GM18526 (cell line): ENCODE results near the gene TNFRSF8.
A peak's percentile ranks its signal among the peaks of the same experiment; 100 is the strongest.

Source experiments
- POLR2A ChIP-seq: IDR thresholded peaks from 3 replicates; pipeline ENCODE4 v1.6.1; 2011; ENCODE audit not compliant: insufficient read length; ENCODE audit errors: extremely low read depth

Gene TNFRSF8

DNA sequence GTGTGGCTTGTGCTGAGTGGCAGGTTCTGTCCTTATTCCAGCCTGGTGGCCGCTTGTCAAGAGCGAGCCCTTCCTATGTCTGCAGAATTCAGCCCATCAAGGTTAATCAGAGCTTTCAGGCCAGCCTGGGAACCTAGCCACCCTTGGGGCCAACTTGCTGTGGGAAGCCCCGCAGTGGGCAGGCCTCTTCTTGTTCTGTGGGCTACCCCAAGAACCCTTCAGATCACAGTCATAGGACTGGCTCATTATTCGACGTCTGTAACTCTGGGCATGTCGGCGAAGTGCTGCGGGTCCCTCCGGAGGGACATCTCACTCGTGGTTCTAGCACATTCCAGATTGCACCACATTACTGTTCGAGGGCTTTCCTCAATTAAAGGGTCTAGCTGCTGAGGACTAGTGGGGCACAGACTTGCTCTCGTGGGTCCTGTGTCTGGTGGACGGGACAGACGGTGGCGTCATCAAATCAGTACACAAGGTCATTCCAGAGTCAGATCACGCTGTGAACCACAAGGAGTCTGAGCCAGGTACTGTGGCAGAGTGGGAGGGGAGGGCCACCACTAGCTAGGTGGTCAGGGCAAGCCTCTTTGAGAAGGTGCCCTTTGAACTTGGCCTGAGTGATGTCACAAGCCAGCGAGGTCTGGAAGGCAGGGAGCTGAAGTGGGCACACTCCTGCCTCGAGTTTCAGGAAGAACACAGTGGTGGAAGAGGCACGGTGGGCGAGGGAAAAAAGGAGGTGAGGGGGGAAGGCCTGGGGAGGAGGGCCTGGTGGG, 83.4 kb downstream of the TNFRSF8 start:
- no peak for TF ChIP-seq POLR2A

DNA sequence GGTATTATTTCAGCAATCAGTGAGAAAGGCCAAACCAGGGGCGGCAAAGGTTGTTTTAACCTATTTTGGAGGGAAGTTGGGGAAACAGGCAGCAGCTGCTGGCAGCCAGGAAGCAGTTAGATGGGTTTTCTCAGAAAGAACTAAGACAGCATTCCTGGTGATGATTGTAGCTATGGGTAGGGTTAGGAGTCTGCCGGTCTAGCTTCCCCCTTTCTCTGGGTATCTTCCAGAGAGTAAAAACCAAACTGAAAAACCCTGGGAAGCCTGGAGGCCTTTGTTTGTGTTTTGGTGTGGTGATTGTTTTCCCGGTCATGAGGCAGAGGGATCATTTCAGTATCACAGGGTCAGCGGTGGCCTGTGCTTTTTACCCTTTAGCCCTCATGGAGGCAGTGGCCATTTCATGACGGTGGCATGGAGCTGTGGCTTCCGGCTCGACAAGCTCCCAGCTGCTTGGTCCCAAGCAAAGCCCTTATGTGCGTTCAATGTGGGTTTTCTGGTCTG, 84.1 kb downstream of the TNFRSF8 start:
- TF ChIP-seq POLR2A, result no peak

- no peak for TF ChIP-seq POLR2A
Measured at GRCh38 chr1:12148160-12148957, 85.3 kb downstream of the TNFRSF8 start.

DNA sequence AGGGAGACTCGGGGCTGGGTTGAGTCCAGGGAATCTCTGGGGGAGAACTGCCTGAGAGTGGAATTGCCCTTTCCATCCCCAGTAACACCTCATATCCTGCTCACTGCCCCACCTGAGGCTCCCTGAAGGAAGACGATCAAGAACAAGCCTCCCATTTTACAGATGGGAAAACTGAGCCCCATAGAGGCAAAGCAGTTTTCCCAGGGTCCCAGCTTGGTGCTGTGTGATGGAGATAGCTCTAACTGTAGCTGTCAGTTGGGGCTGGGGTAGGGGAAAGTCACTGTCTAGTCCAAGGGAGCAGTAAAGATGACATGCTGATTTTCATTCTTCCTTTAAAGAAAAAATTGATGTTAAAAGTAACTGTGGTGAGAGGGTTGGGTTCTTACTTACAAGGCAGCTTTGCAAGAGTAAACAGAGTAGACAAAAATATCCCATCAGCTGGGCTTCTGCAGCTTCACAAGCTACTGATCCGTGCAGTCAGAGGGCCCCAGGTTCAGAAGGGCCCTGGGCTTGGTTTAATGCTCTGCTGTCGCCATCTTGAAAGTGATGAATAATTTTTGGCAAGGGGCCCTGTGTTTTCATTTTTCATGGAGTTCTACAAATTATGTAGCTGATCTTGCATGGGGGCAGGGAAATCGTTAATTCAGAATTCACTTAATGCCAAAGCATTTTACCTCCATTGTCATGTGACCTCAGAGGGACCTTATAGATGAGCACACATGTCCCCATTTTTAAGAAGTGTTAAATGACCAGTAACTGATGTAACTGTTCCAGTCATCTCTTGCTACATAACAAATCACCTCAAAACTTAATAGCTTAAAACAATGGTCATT, 86.1 kb downstream of the TNFRSF8 start:
- TF ChIP-seq POLR2A, result no peak

GRCh38 chr1:12149791-12150175, 86.7 kb downstream of the TNFRSF8 start:
- no peak for TF ChIP-seq POLR2A

DNA sequence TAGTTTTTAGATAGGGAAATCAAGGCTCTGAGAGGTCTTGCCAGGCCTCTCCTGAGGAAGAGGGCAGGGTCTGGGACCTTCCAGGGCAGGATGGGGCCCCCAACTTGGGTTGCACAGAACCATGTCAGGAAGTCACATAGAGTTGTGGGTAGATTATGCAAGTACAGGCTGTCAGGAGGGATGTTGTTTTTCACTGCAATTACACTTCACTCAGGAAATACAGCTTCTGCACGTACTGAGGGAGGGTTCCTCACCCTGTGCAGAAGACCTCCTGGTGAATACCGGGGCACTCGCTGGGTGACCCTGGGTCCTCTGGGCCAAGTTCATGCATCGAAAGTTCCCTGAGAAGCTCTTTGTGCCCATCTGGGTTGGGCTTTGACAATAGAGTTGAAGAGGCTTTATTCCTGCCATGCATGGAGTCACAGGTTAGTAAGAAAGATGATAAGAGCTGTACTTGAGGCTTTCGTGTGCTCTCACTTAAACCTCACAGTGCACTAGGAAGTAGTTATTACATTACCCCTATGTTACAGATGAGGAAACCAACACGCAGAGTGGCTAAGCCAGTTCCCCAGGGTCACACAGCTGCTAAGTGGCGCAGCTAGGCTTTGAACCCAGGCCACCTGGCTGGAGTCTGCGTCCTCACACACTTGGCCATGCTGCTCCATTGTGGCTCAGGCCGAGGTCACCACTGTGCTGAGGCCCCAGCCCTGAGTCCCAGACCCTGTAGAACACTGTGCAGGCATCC, 87.5 kb downstream of the TNFRSF8 start:
- no peak for TF ChIP-seq POLR2A

DNA sequence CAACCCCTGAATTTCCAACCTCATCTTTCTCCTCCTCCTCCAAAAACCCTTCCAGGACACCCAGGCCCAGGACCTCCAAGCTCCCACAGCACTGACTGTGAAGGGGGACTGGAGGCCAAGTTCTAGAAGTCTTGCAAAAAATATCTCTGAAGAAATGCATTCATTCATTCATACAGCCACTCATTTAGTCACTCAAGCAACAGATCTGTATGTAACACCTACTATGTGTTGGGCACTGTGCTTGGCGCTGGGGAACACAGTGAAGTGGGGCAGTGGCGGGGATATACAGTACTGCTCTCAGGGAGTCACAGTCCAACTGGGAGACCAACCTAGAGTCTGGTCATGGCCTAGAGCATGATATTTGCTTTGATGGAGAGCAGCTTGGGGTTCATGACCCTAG, 88.4 kb downstream of the TNFRSF8 start:
- no peak for TF ChIP-seq POLR2A

DNA sequence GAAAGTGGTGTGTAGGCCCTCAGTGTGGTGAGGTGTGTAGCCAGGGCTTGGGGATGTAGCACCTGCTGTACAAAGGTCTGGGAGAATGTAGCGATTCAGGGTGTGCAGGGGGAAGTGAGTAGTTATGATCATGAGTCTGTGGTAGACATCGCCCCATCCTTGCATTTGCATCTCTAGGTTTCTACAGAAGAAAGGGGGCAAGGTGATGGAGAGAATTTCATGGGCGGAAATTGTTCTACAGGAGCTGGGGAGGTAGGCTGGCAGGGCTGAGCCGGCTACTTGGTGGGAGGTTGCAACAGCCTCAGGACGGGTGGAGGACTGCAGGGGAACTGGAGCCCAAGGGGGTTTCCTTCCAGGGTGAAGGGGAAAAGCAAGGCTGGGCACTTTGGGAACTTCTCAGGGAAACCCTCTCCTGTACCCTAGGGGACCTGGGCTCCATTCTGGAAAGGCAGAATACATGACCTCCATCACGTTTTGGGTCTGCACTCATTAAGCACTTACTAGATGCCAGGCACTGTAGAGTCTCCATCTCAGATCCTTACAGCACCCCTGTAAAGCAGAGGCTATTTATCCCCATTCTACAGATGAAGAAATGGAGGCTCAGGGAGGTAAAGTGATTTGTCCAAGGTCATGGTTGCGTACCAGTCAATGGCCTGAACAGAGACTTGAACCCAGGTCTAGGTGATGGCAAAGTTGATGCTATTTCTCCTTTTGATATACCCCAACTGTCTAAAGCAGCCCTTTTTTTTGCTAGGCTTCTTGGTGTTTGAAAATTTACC, 89.2 kb downstream of the TNFRSF8 start:
- peak; percentile 50 for TF ChIP-seq POLR2A

- TF ChIP-seq POLR2A, result peak; percentile 28
Measured at GRCh38 chr1:12153181-12153785, 90.2 kb downstream of the TNFRSF8 start.

DNA sequence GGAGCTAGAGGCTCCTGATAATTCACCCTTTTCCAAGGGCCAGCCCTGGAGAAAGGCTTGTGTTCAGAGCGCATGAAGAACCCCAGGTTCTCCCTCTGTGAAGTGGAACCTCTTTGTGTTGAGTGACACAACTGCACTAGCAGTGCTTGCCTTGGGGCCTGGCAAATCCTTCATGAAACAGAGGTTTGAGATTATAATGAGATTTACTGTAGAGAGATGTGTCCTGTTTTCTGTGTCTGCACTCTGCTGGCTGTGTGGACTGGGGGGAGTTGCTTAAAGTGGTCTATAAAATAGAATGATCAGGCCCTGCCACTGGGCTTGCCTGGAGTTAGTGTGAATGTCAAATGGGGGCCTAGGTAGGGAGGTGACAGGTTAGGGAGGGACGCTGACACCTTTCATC, 92.2 kb downstream of the TNFRSF8 start:
- no peak for TF ChIP-seq POLR2A

- TF ChIP-seq POLR2A, result no peak
Measured at GRCh38 chr1:12157366-12158231, 94.5 kb downstream of the TNFRSF8 start.

GRCh38 chr1:12158357-12159092, 95.4 kb downstream of the TNFRSF8 start:
- no peak for TF ChIP-seq POLR2A
